CD14-positive monocyte (primary cell): ENCODE results near the gene ECSIT. TPM values are rescaled to one million over a fixed set of nuclear protein-coding genes. Genes with fewer than 3 reads are reported as not detected.

Experiments used
- DNase-seq, 3 donors: peaks; one replicate each; pipeline ENCODE4 v3.0.0-alpha.2; 2011 to 2022
- H2AFZ ChIP-seq: 2 replicates; pipeline ENCODE4 v1.6.0; 2012; ENCODE audit warnings: mild to moderate bottlenecking, low read depth, low read length, inconsistent platforms; ENCODE audit not compliant: insufficient read depth, poor library complexity, severe bottlenecking
- H3K27ac ChIP-seq, 2 donors: 1 replicate in 1 of 2; 2 replicates in 1 of 2; pipeline ENCODE4 v1.5.1; 2012 to 2013; ENCODE audit warnings: low read length in 2 of 2, control low read depth in 1 of 2, inconsistent platforms in 1 of 2, low read depth in 1 of 2, mild to moderate bottlenecking in 1 of 2
- H3K27me3 ChIP-seq, 2 donors: one replicate each; pipeline versions ENCODE4 v1.6.0 to v1.6.1; 2011 to 2013; ENCODE audit warnings: low read length in 2 of 2; ENCODE audit not compliant: control insufficient read depth in 2 of 2, insufficient read depth in 2 of 2
- H3K36me3 ChIP-seq, 2 donors: replicated peaks in 1 of 2; 1 replicate in 1 of 2; 2 replicates in 1 of 2; pipeline versions ENCODE4 v1.5.1 to v1.6.1; 2012 to 2013; ENCODE audit warnings: low read length in 2 of 2, control low read depth in 1 of 2, inconsistent platforms in 1 of 2, mild to moderate bottlenecking in 1 of 2; ENCODE audit not compliant: insufficient read depth in 2 of 2, control insufficient read depth in 1 of 2
- H3K4me1 ChIP-seq, 2 donors: 1 replicate in 1 of 2; 2 replicates in 1 of 2; pipeline versions ENCODE4 v1.5.1 to v1.6.1; 2012 to 2013; ENCODE audit warnings: low read length in 2 of 2, control low read depth in 1 of 2, inconsistent platforms in 1 of 2, mild to moderate bottlenecking in 1 of 2, moderate library complexity in 1 of 2; ENCODE audit not compliant: insufficient read depth in 2 of 2, control insufficient read depth in 1 of 2
- H3K4me2 ChIP-seq: replicated peaks from 2 replicates; pipeline ENCODE3; 2012; ENCODE audit warnings: low read length, moderate library complexity, mild to moderate bottlenecking; ENCODE audit not compliant: poor library complexity, severe bottlenecking; ENCODE audit errors: extremely low read depth
- H3K4me3 ChIP-seq, 3 experiments: fragments of 200-600 bp in 1 of 3; sonication (generic) in 1 of 3; replicated peaks in 1 of 3; 1 replicate in 2 of 3; 2 replicates in 1 of 3; pipeline ENCODE4 v1.5.1; 2011 to 2013; ENCODE audit warnings: low read length in 3 of 3, mild to moderate bottlenecking in 3 of 3, control low read depth in 2 of 3, low read depth in 2 of 3, inconsistent platforms in 1 of 3, moderate library complexity in 1 of 3
- H3K79me2 ChIP-seq: 2 replicates; pipeline ENCODE4 v1.6.0; 2012; ENCODE audit warnings: mild to moderate bottlenecking, control low read depth, inconsistent platforms, low read length, moderate library complexity; ENCODE audit not compliant: insufficient read depth
- H3K9ac ChIP-seq: 2 replicates; pipeline ENCODE4 v1.6.0; 2017; ENCODE audit warnings: low read length, mild to moderate bottlenecking; ENCODE audit not compliant: insufficient read depth, poor library complexity, severe bottlenecking
- H3K9me3 ChIP-seq, 2 donors: replicated peaks in 1 of 2; 1 replicate in 1 of 2; 2 replicates in 1 of 2; pipeline versions ENCODE4 v1.5.1 to v1.6.1; 2012 to 2013; ENCODE audit warnings: low read length in 2 of 2, control low read depth in 1 of 2; ENCODE audit not compliant: control insufficient read depth in 1 of 2, insufficient read depth in 1 of 2
- H4K20me1 ChIP-seq: 2 replicates; pipeline ENCODE4 v1.6.0; 2012; ENCODE audit warnings: mild to moderate bottlenecking, low read length, control low read depth, moderate library complexity; ENCODE audit not compliant: insufficient read depth
- H3K27ac Mint-ChIP-seq, 7 donors: one replicate each; pipeline ENCODE4 v1.8.0; 2020; ENCODE audit warnings: mild to moderate bottlenecking in 7 of 7, mixed read lengths in 7 of 7, moderate library complexity in 6 of 7, inconsistent platforms in 2 of 7
- H3K27me3 Mint-ChIP-seq, 3 donors: one replicate each; pipeline ENCODE4 v1.8.0; 2021 to 2022; ENCODE audit warnings: low read depth in 3 of 3, mild to moderate bottlenecking in 3 of 3, mixed read lengths in 3 of 3, moderate library complexity in 3 of 3, inconsistent platforms in 1 of 3
- H3K36me3 Mint-ChIP-seq, 2 donors: one replicate each; pipeline ENCODE4 v1.8.0; 2020; ENCODE audit warnings: mixed read lengths in 2 of 2, inconsistent platforms in 1 of 2, mild to moderate bottlenecking in 1 of 2
- H3K4me1 Mint-ChIP-seq: one replicate; pipeline ENCODE4 v1.8.0; 2020; ENCODE audit warnings: mild to moderate bottlenecking, mixed read lengths
- H3K4me3 Mint-ChIP-seq, 2 donors: one replicate each; pipeline ENCODE4 v1.8.0; 2020; ENCODE audit warnings: mild to moderate bottlenecking in 2 of 2, mixed read lengths in 2 of 2, moderate library complexity in 1 of 2
- H3K9me3 Mint-ChIP-seq, 7 donors: one replicate each; pipeline ENCODE4 v1.8.0; 2020 to 2022; ENCODE audit warnings: mixed read lengths in 7 of 7, mild to moderate bottlenecking in 6 of 7, moderate library complexity in 6 of 7, inconsistent platforms in 2 of 7
- WGBS: methylation state at CpG from one replicate; pipeline ENCODE4 v1.1.5; 2013; ENCODE audit warnings: missing lambda C conversion rate; ENCODE audit not compliant: insufficient coverage; 5-methylcytosine and 5-hydroxymethylcytosine counted together
- intact Hi-C, 2 donors: fragments of 100-400 bp; cut with micrococcal nuclease; formaldehyde crosslinking; loops; one replicate each; pipeline versions ENCODE4 v1.15.0 to v1.15.1; 2023
- polyA plus RNA-seq, 3 donors: library from polyadenylated mRNA; depleted of rRNA in 1 of 3; unstranded in 2 of 3; stranded (reverse) in 1 of 3; fragments of 300-500 nt in 2 of 3; fragments of >200 nt in 1 of 3; fragmentation: Illumina TruSeq in 2 of 3; gene quantifications; 1 replicate in 2 of 3; 2 replicates in 1 of 3; pipeline ENCODE4 v1.2.3, GENCODE V29; 2012 to 2021
- TF ChIP-seq, protein P1 (sequence below): fragments of 200-600 bp; IDR thresholded peaks from one replicate; pipeline ENCODE4 v1.8.0; 2022; ENCODE audit warnings: antibody characterized with exemption, mild to moderate bottlenecking

Gene ECSIT
- polyA plus RNA-seq, 3 donors = 26.4 to 31.6 (median 28.3) TPM

DNA sequence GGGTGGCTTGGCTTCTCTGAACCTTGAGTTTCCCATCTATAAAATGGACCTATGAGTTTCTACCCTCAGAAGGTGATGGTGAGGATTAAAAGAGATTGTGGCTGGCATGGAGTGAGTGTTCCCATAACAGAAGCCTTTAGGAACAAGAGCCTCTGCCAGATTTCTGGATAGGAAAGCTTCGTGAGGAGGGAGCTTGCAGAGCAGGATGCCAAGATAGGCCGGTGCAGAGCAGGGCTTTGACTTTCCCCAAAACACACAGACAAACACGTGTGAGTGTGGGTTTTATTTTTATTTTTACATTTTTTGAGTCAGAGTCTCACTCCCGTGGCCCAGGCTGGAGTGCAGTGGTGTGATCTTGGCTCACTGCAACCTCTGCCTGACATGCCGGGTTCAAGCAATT, 6.0 kb upstream of the ECSIT start:
- H4K20me1 ChIP-seq = no peaks in the 10 kb centered on the region
- H3K4me3 ChIP-seq = no peak overlapping the region
- intact Hi-C loops = no loop called here
- DNase-seq = no peak
- H3K36me3 ChIP-seq = no peaks in the 10 kb centered on the region
- peaks cover 17 to 22% of the 10 kb centered on the region in 2 donors for H3K4me1 ChIP-seq
- Mint-ChIP-seq H3K9me3 (peaks cover 6 to 18% (median 9%) of the 10 kb centered on the region in 7 donors), H3K36me3 (peaks cover 0 to 5% of the 10 kb centered on the region in 2 donors), H3K4me3 (peak overlapping the region in 1 of 2 donors; percentile 20), H3K27ac (peak overlapping the region; percentile 66 to 94 (median 91)), H3K27me3 (peaks cover 19 to 25% (median 21%) of the 10 kb centered on the region in 3 donors), H3K4me1 (peaks cover 21% of the 10 kb centered on the region)
- no peak overlapping the region for H2AFZ ChIP-seq
- H3K9ac ChIP-seq = no peak overlapping the region
- TF ChIP-seq, protein P1, sequence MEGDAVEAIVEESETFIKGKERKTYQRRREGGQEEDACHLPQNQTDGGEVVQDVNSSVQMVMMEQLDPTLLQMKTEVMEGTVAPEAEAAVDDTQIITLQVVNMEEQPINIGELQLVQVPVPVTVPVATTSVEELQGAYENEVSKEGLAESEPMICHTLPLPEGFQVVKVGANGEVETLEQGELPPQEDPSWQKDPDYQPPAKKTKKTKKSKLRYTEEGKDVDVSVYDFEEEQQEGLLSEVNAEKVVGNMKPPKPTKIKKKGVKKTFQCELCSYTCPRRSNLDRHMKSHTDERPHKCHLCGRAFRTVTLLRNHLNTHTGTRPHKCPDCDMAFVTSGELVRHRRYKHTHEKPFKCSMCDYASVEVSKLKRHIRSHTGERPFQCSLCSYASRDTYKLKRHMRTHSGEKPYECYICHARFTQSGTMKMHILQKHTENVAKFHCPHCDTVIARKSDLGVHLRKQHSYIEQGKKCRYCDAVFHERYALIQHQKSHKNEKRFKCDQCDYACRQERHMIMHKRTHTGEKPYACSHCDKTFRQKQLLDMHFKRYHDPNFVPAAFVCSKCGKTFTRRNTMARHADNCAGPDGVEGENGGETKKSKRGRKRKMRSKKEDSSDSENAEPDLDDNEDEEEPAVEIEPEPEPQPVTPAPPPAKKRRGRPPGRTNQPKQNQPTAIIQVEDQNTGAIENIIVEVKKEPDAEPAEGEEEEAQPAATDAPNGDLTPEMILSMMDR = no peak
- peak overlapping the region in 1 of 2 donors; percentile 78 for H3K27ac ChIP-seq
- H3K79me2 ChIP-seq = no peaks in the 10 kb centered on the region
- H3K27me3 ChIP-seq = peaks cover 10 to 22% of the 10 kb centered on the region in 2 donors
- 88% methylated on average over 2 of the region's 5 CpGs for WGBS
- H3K4me2 ChIP-seq = no peak overlapping the region
- peaks cover 0 to 4% of the 10 kb centered on the region in 2 donors for H3K9me3 ChIP-seq

DNA sequence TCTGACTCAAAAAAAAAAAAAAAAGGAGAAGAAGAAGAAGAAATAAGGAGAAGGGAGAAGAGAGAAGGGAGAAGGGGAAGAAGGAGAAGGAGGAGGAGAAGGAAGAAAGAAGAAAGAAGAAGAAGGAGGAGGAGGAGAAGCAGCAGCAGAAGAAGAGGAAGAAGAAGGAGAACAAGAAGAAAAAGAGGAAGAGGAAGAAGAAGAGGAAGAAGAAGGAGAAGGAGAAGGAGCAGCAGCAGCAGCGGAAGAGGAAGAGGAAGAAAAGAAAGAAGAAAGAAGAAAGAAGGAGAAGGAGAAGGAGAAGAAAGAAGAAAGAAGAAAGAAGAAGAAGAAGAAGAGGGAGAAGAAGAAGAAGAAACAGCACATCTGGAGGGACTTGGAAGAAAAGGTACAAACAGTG, 5.6 kb upstream of the ECSIT start:
- Histone ChIP-seq H3K36me3 (no peaks in the 10 kb centered on the region), H3K9me3 (peaks cover 0 to 4% of the 10 kb centered on the region in 2 donors), H3K79me2 (no peaks in the 10 kb centered on the region), H3K4me1 (peaks cover 17 to 22% of the 10 kb centered on the region in 2 donors), H4K20me1 (no peaks in the 10 kb centered on the region), H3K27ac (peak overlapping the region; percentile 22 to 78), H2AFZ (no peak overlapping the region), H3K4me3 (no peak overlapping the region), H3K9ac (no peak overlapping the region), H3K4me2 (no peak overlapping the region), H3K27me3 (peaks cover 8 to 19% of the 10 kb centered on the region in 2 donors)
- H3K4me1 Mint-ChIP-seq = peaks cover 21% of the 10 kb centered on the region
- H3K36me3 Mint-ChIP-seq = peaks cover 0 to 5% of the 10 kb centered on the region in 2 donors
- H3K4me3 Mint-ChIP-seq = no peak overlapping the region
- TF ChIP-seq, protein P1 = no peak
- intact Hi-C loops = no loop called here
- WGBS = 0% methylated on average over 1 of the region's 1 CpG
- peak overlapping the region; percentile 66 to 94 (median 91) for H3K27ac Mint-ChIP-seq
- H3K9me3 Mint-ChIP-seq = peaks cover 6 to 18% (median 9%) of the 10 kb centered on the region in 7 donors
- peaks cover 17 to 22% (median 21%) of the 10 kb centered on the region in 3 donors for H3K27me3 Mint-ChIP-seq
- peak in 2 of 3 donors; percentile 32 to 52 for DNase-seq
